GM19043 (cell line): ENCODE measurements around the gene PMF1.
"Not testable (repeated sequence)": the region's sequence is repeated elsewhere in the genome, so short reads cannot be mapped to it uniquely, and the experiment has no call there.

Source experiments
- ATAC-seq: cut with Tn5 transposase; IDR thresholded peaks from one replicate; pipeline ENCODE4 v1.9.1; 2021; ENCODE audit warnings: low read depth; ENCODE audit not compliant: unreplicated experiment

PMF1 gene

GRCh38 chr1:156212833-156213643 is at the start of gene PMF1:
TSS of gene PMF1 (plus strand) at chr1:156213007. CDS start at chr1:156213016, 9 bp downstream.
- peak; percentile 89 for ATAC-seq

GRCh38 chr1:156163712-156164111 is 49.1 kb upstream of the PMF1 start:
- ATAC-seq = no peak

- no peak for ATAC-seq
Measured at GRCh38 chr1:156164125-156164831, 48.5 kb upstream of the PMF1 start.

GRCh38 chr1:156165083-156165482 is 47.7 kb upstream of the PMF1 start:
- ATAC-seq = no peak

- ATAC-seq = no peak
Measured at GRCh38 chr1:156167536-156167935, 45.3 kb upstream of the PMF1 start.

- no peak for ATAC-seq
Measured at GRCh38 chr1:156172696-156173470, 39.9 kb upstream of the PMF1 start.

- no peak for ATAC-seq
Measured at GRCh38 chr1:156176610-156177210, 36.1 kb upstream of the PMF1 start.

GRCh38 chr1:156177919-156178654 is 34.7 kb upstream of the PMF1 start:
- no peak for ATAC-seq

GRCh38 chr1:156180471-156180870 is 32.3 kb upstream of the PMF1 start:
- no peak for ATAC-seq

- ATAC-seq = not testable (repeated sequence)
Measured at GRCh38 chr1:156181391-156181924, 31.3 kb upstream of the PMF1 start.

GRCh38 chr1:156182010-156182779 is 30.6 kb upstream of the PMF1 start:
- not testable (repeated sequence) for ATAC-seq

- ATAC-seq = not testable (repeated sequence)
Measured at GRCh38 chr1:156186347-156187177, 26.2 kb upstream of the PMF1 start.

GRCh38 chr1:156190265-156190664 is 22.5 kb upstream of the PMF1 start:
- not testable (repeated sequence) for ATAC-seq

GRCh38 chr1:156191292-156191964 is 21.4 kb upstream of the PMF1 start:
- no peak for ATAC-seq

GRCh38 chr1:156193208-156193487 is 19.7 kb upstream of the PMF1 start:
- no peak for ATAC-seq

- peak; percentile 96 for ATAC-seq
Measured at GRCh38 chr1:156193488-156194299, 19.1 kb upstream of the PMF1 start, which contains the start of gene SLC25A44. TSS of gene SLC25A44 (plus strand) at chr1:156194104. CDS start at chr1:156199848, 5,744 bp downstream.

GRCh38 chr1:156194300-156194652 is 18.5 kb upstream of the PMF1 start:
- ATAC-seq = no peak
